Measurements from ENCODE around the gene UBQLN4.

DNA sequence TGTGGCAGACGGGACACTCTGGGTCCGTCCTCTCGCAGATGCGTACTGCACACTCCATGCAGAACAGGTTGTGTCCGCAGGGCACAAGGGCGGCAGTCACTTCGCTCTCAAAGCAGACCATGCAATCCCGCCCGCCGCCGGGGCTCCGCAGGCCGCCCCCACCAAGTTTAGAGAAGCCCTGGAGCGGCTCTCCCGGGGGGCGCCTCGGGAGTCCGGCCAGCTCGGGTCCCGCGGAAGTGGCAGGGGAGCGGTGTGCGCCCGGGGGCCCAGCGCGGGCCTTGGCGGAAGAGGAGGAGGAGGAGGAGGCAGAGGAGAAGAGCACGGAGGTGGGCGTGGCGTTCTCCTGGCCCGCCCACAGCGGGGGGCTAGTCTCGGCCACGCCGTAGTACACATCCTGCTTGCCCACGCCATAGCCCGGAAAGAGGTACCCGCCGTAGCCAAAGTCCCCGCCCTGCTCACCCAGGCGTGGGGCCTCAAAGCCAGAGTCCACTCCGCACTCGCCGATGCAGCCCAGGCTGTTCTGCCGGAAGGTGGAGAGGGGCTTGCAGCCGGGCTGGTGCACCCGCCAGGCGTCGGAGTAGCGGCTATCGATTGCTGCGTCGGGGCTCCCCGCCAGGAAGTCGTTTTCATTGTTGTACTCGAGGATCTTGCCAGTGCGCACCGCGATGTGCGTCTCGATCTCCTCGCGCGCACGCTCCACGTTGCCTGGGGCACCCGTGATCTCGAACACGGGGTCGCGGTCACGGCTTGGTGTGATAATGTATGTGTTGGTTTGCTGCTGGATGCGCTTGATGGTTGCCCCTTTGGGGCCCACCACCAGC lies 23.2 kb upstream of the UBQLN4 start:
- TF ChIP-seq POLR2AphosphoS5 (IDR thresholded peaks at IDR 0.05) (no peak), CTCF (IDR thresholded peaks at IDR 0.05; ENCODE audit: poor library complexity, severe bottlenecking) (no peak), EZH2 (IDR thresholded peaks at IDR 0.05; ENCODE audit: borderline replicate concordance, insufficient read depth, low read length, poor library complexity, severe bottlenecking) (no peak), TAF1 (IDR thresholded peaks at IDR 0.05; ENCODE audit: low read depth) (no peak), SMC3 (conservative IDR thresholded peaks at IDR 0.05; ENCODE audit: poor library complexity) (no peak)

All from neural cell (in vitro differentiated cells).